K562 (cell line): Measurements from ENCODE around the gene GIT2.

Experiments used
- ADNP ChIP-seq: fragments of 200-800 bp; sonication (Bioruptor generic); IDR thresholded peaks from 2 replicates; pipeline ENCODE4 v1.6.1; 2016; ENCODE audit warnings: missing genetic modification characterization, missing compliant biosample characterization
- HMG20B ChIP-seq: fragments of 250-450 bp; sonication (Bioruptor Pico); IDR thresholded peaks from 2 replicates; pipeline ENCODE4 v1.5.0; 2021; ENCODE audit warnings: mild to moderate bottlenecking
- MIER1 ChIP-seq: fragments of 450-650 bp; IDR thresholded peaks from 2 replicates; pipeline ENCODE4 v1.6.1; 2016; ENCODE audit warnings: antibody characterized with exemption, mild to moderate bottlenecking, low read depth
- POLR2A ChIP-seq: fragments of 450-650 bp; conservative IDR thresholded peaks from 2 replicates; pipeline ENCODE4 v1.6.1; 2016
- YY1 ChIP-seq, 3 experiments: IDR thresholded peaks; 2 replicates each; pipeline ENCODE4 v1.6.1; 2011; ENCODE audit warnings: low read length in 2 of 3, mild to moderate bottlenecking in 2 of 3, moderate library complexity in 2 of 3, borderline replicate concordance in 1 of 3, control low read depth in 1 of 3, low read depth in 1 of 3; ENCODE audit not compliant: insufficient read depth in 3 of 3, insufficient replicate concordance in 2 of 3, control insufficient read depth in 1 of 3, insufficient read length in 1 of 3; ENCODE audit errors: extremely low read depth in 1 of 3
- TF ChIP-seq, protein P1 (sequence below): sonication (generic); formaldehyde crosslinking; IDR thresholded peaks from 2 replicates; pipeline ENCODE4 v1.5.0; 2020; ENCODE audit warnings: missing genetic modification reagents

DNA sequence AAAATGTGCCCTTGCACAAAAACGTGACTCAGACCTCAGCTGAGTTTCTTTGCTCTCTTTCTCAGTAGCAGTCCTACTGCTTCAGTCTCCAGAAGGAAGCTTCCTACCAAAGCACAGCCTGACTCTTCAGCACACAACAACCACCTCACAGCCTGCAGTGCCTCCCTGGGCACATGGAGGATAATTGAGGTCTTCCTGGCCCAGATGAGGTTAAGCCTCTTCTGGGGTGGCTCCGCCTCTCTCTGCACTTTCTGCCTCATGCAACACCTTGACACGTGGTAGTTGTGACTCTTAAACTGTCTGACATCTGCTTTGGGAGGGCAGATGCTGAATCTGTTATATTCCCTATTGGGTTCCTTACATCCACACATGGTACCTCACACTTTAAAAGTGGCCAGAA lies 33.8 kb downstream of the GIT2 start:
- TF ChIP-seq POLR2A (no peak), MIER1 (no peak), HMG20B (CRISPR knock-in tag) (no peak), YY1 (IDR thresholded peaks at IDR 0.05; ENCODE audit: borderline replicate concordance in 1 of 3, control insufficient read depth in 1 of 3, extremely low read depth in 1 of 3, insufficient read depth in 3 of 3, insufficient read length in 1 of 3, insufficient replicate concordance in 2 of 3, low read depth in 1 of 3, low read length in 2 of 3) (no peak), ADNP (no peak)
- TF ChIP-seq, protein P1, sequence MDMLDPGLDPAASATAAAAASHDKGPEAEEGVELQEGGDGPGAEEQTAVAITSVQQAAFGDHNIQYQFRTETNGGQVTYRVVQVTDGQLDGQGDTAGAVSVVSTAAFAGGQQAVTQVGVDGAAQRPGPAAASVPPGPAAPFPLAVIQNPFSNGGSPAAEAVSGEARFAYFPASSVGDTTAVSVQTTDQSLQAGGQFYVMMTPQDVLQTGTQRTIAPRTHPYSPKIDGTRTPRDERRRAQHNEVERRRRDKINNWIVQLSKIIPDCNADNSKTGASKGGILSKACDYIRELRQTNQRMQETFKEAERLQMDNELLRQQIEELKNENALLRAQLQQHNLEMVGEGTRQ, result no peak
